Measurements from ENCODE around the gene ACTA1.

GRCh38 chr1:229434641-229435051 lies 752 bp upstream of the ACTA1 start:
- TF ChIP-seq CTCF (conservative IDR thresholded peaks at IDR 0.05) (no peak), ZFX (IDR thresholded peaks at IDR 0.05) (no peak)
